Endothelial cell of umbilical vein (primary cell): ENCODE measurements around the gene GOLGA2. TPM values are rescaled to one million over a fixed set of nuclear protein-coding genes. Genes with fewer than 3 reads are reported as not detected.
A peak's percentile ranks its signal among the peaks of the same experiment; 100 is the strongest.

ENCODE experiments used
- BruUV-seq: library from RNA; stranded (reverse); fragments of 400-500 nt; replicated peaks from 2 replicates; lab custom pipeline; 2021; lab: Mats Ljungman, UMichigan
- CTCF ChIA-PET: fragments of 300-600, 350-600 bp; sonication (Branson Sonifier 250); formaldehyde crosslinking; loops from one replicate; lab custom pipeline; 2021; ENCODE audit warnings: antibody characterized with exemption, inconsistent platforms; lab: Charles Lee
- POLR2A ChIA-PET: fragments of 300-600, 350-600 bp; sonication (Branson Sonifier 250); formaldehyde crosslinking; loops from one replicate; lab custom pipeline; 2021; ENCODE audit warnings: antibody characterized with exemption, inconsistent platforms; lab: Charles Lee
- DNase-seq: peaks from one replicate; pipeline ENCODE4 v3.0.0-alpha.2; 2011; ENCODE audit warnings: low read depth, low spot score
- FAIRE-seq: peaks from 2 replicates; lab custom pipeline; 2011; peaks lifted over from hg19 to GRCh38; lab: Jason Lieb, UNC
- H2AFZ ChIP-seq: 2 replicates; pipeline ENCODE4 v1.6.0; 2012; ENCODE audit warnings: low read depth, low read length, control low read depth, inconsistent platforms
- H3K27ac ChIP-seq: 2 replicates; pipeline ENCODE4 v1.5.1; 2011; ENCODE audit warnings: low read depth, mild to moderate bottlenecking, control low read depth, low read length, moderate library complexity; ENCODE audit not compliant: insufficient read depth
- H3K27me3 ChIP-seq, 2 experiments: 2 replicates each; pipeline versions ENCODE4 v1.6.0 to v1.6.1; 2011; ENCODE audit warnings: low read length in 2 of 2, mixed read lengths in 1 of 2; ENCODE audit not compliant: control insufficient read depth in 2 of 2, insufficient read depth in 2 of 2
- H3K36me3 ChIP-seq, 2 experiments: 2 replicates in 1 of 2; 3 replicates in 1 of 2; pipeline ENCODE4 v1.5.1; 2011; ENCODE audit warnings: low read length in 2 of 2, mild to moderate bottlenecking in 1 of 2, moderate library complexity in 1 of 2; ENCODE audit not compliant: control insufficient read depth in 2 of 2, insufficient read depth in 2 of 2; ENCODE audit errors: extremely low read depth in 1 of 2
- H3K4me1 ChIP-seq: 3 replicates; pipeline ENCODE4 v1.5.1; 2011; ENCODE audit warnings: mild to moderate bottlenecking, low read length; ENCODE audit not compliant: control insufficient read depth, insufficient read depth; ENCODE audit errors: extremely low read depth
- H3K4me2 ChIP-seq: 2 replicates; pipeline ENCODE4 v1.6.1; 2011; ENCODE audit warnings: low read length, control low read depth, mixed read lengths; ENCODE audit not compliant: insufficient read depth
- H3K4me3 ChIP-seq, 3 experiments: fragments of 200-600 bp in 1 of 3; sonication (generic), shearing (Covaris generic) in 1 of 3; replicated peaks in 1 of 3; 2 replicates each; pipeline ENCODE4 v1.5.1; 2011 to 2016; ENCODE audit warnings: control low read depth in 3 of 3, low read length in 3 of 3, mild to moderate bottlenecking in 2 of 3, inconsistent platforms in 1 of 3, low read depth in 1 of 3, moderate library complexity in 1 of 3; ENCODE audit not compliant: insufficient read depth in 1 of 3
- H3K79me2 ChIP-seq: 2 replicates; pipeline ENCODE4 v1.6.0; 2012; ENCODE audit warnings: low read length, inconsistent platforms; ENCODE audit not compliant: control insufficient read depth, insufficient read depth
- H3K9ac ChIP-seq: replicated peaks from 2 replicates; pipeline ENCODE3; 2011; ENCODE audit warnings: low read length, control low read depth; ENCODE audit not compliant: insufficient read depth; ENCODE audit errors: extremely low read depth
- H3K9me1 ChIP-seq: replicated peaks from 3 replicates; pipeline ENCODE4 v1.6.0; 2011; ENCODE audit warnings: mild to moderate bottlenecking, low read length; ENCODE audit not compliant: control insufficient read depth, insufficient read depth; ENCODE audit errors: extremely low read depth
- H3K9me3 ChIP-seq: replicated peaks from 2 replicates; pipeline ENCODE4 v1.5.1; 2012; ENCODE audit warnings: low read length, inconsistent platforms; ENCODE audit not compliant: control insufficient read depth, insufficient read depth
- H4K20me1 ChIP-seq: replicated peaks from 2 replicates; pipeline ENCODE3; 2011; ENCODE audit warnings: mild to moderate bottlenecking, low read length; ENCODE audit not compliant: control insufficient read depth, insufficient read depth; ENCODE audit errors: extremely low read depth
- EZH2 ChIP-seq: IDR thresholded peaks from 2 replicates; pipeline ENCODE4 v1.6.1; 2012; ENCODE audit warnings: borderline replicate concordance, low read depth, mild to moderate bottlenecking, moderate library complexity, low read length, inconsistent platforms; ENCODE audit not compliant: severe bottlenecking
- FOS ChIP-seq: IDR thresholded peaks from 2 replicates; pipeline ENCODE4 v1.6.1; 2011; ENCODE audit warnings: mild to moderate bottlenecking, low read length, moderate library complexity, borderline replicate concordance; ENCODE audit not compliant: insufficient read depth
- GATA2 ChIP-seq: IDR thresholded peaks from 2 replicates; pipeline ENCODE4 v1.7.0; 2011; ENCODE audit warnings: low read depth, mild to moderate bottlenecking, moderate library complexity, mixed read lengths, low read length; ENCODE audit not compliant: insufficient read length, insufficient read depth
- JUN ChIP-seq: IDR thresholded peaks from 2 replicates; pipeline ENCODE4 v1.6.1; 2011; ENCODE audit warnings: borderline replicate concordance, low read depth; ENCODE audit not compliant: insufficient read length, insufficient read depth
- MAX ChIP-seq: IDR thresholded peaks from 2 replicates; pipeline ENCODE4 v1.6.1; 2011; ENCODE audit not compliant: insufficient read depth, insufficient read length
- MYC ChIP-seq: IDR thresholded peaks from one replicate; pipeline ENCODE4 v1.6.1; 2011; ENCODE audit warnings: mild to moderate bottlenecking, low read depth, low read length
- POLR2A ChIP-seq: IDR thresholded peaks from 2 replicates; pipeline ENCODE4 v1.6.1; 2012; ENCODE audit warnings: low read depth, mild to moderate bottlenecking, control low read depth, low read length
- POLR2AphosphoS5 ChIP-seq: IDR thresholded peaks from 2 replicates; pipeline ENCODE4 v1.6.1; 2012; ENCODE audit warnings: low read depth, mild to moderate bottlenecking, control low read depth, low read length, moderate library complexity; ENCODE audit not compliant: insufficient read depth
- dilution Hi-C: fragments of 300-500 bp; cut with MboI; formaldehyde crosslinking; loops from one replicate; pipeline ENCODE4 v1.15.0; 2019; ENCODE audit warnings: low sequenced_read_pairs; ENCODE audit not compliant: extremely low pct_ligation_motif_present
- intact Hi-C: fragments of 100-400 bp; cut with micrococcal nuclease; formaldehyde crosslinking; loops from one replicate; pipeline ENCODE4 v1.10.0; 2022
- polyA plus RNA-seq, 4 experiments: library from polyadenylated mRNA; depleted of rRNA in 3 of 4; stranded (reverse) in 3 of 4; unstranded in 1 of 4; fragments of >200 nt; gene quantifications; 2 replicates each; pipeline versions ENCODE4 v1.2.1 to v1.2.3, GENCODE V29; 2011 to 2012; ENCODE audit warnings: missing spikeins in 1 of 4
- total RNA-seq: library from RNA; stranded (reverse); gene quantifications from 2 replicates; pipeline ENCODE4 v1.2.3, GENCODE V29; 2021
- TF ChIP-seq, protein P1 (sequence below), 2 donors: IDR thresholded peaks; 1 replicate in 1 of 2; 2 replicates in 1 of 2; pipeline ENCODE4 v1.5.1; 2011; ENCODE audit warnings: low read length in 2 of 2, mild to moderate bottlenecking in 2 of 2, moderate library complexity in 2 of 2, control low read depth in 1 of 2, inconsistent platforms in 1 of 2, low read depth in 1 of 2; ENCODE audit not compliant: insufficient read depth in 1 of 2; ENCODE audit errors: extremely low read depth in 1 of 2

The GOLGA2 gene
- total and polyA plus RNA-seq, 2 donors (not counting 3 experiments of a cell fraction or from before 2014, with no cell fraction given), result 52.3 to 114 TPM

DNA sequence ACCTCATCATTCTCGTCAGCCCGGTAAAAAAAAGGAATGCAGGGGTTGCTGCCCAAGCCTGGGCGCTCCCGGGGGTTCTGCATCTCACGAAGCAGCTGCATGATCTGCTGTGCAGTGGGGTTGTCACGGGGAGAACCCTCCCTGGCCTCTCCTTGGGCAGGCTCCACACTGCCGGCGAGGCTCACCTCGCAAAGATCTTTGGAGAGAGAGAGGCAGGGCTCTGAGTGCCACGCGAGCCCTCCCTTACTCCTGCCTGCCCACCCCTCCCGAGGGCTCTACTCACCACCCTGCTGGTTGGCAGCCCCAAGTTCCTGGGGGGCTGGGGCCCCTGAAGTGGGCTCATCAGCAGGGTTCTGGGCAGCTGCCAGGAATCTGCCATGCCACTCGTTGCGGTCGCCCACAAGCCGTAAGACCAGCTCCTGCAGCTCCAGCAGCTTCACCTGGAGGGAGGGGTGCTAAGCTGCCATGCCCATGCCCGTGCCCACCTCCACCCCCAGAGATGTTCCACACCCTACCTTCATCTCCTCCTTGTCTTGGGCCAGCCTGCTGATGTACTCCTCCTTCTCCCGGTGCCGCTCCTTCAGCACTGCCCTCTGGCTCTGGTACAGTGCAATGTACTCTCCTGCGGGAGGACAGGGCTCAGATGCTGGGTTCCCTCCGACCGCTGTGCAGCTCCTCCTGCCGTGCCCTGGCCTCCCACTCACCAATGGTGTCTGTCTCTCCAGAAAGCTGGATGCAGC lies 18.6 kb downstream of the GOLGA2 start:
- no peak overlapping the region for H3K4me3 ChIP-seq
- H3K9me3 ChIP-seq, result no peaks in the 10 kb centered on the region
- FAIRE-seq (no peak), DNase-seq (no peak)
- dilution Hi-C loops (no loop called here), intact Hi-C loops (no loop called here)
- no peak overlapping the region for H3K9ac ChIP-seq
- TF ChIP-seq EZH2, result no peak
- TF ChIP-seq MYC, result no peak
- no peak for TF ChIP-seq GATA2
- TF ChIP-seq, protein P1, sequence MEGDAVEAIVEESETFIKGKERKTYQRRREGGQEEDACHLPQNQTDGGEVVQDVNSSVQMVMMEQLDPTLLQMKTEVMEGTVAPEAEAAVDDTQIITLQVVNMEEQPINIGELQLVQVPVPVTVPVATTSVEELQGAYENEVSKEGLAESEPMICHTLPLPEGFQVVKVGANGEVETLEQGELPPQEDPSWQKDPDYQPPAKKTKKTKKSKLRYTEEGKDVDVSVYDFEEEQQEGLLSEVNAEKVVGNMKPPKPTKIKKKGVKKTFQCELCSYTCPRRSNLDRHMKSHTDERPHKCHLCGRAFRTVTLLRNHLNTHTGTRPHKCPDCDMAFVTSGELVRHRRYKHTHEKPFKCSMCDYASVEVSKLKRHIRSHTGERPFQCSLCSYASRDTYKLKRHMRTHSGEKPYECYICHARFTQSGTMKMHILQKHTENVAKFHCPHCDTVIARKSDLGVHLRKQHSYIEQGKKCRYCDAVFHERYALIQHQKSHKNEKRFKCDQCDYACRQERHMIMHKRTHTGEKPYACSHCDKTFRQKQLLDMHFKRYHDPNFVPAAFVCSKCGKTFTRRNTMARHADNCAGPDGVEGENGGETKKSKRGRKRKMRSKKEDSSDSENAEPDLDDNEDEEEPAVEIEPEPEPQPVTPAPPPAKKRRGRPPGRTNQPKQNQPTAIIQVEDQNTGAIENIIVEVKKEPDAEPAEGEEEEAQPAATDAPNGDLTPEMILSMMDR (IDR thresholded peaks at IDR 0.05; ENCODE audit: extremely low read depth in 1 of 2, insufficient read depth in 1 of 2, low read depth in 1 of 2, low read length in 2 of 2), result no peak
- TF ChIP-seq POLR2AphosphoS5, result no peak
- TF ChIP-seq JUN, result no peak
- no peak for TF ChIP-seq POLR2A
- TF ChIP-seq MAX, result no peak
- TF ChIP-seq FOS, result no peak
- H3K4me2 ChIP-seq, result no peak overlapping the region
- no peak overlapping the region for H3K27ac ChIP-seq
- H4K20me1 ChIP-seq, result no peaks in the 10 kb centered on the region
- no peaks in the 10 kb centered on the region for H3K4me1 ChIP-seq
- no peaks in the 10 kb centered on the region for H3K27me3 ChIP-seq
- H2AFZ ChIP-seq, result no peak overlapping the region
- H3K9me1 ChIP-seq, result no peaks in the 10 kb centered on the region
- BruUV-seq, result TSS peak; percentile 44
- peaks cover 6 to 47% of the 10 kb centered on the region in 2 experiments for H3K36me3 ChIP-seq
- CTCF ChIA-PET, result interaction anchor here (1.3 kb wide), 1 partner anchor 84 kb away, joined by 5 read pairs; no protein-coding TSS in a partner anchor
- H3K79me2 ChIP-seq, result no peaks in the 10 kb centered on the region
- POLR2A ChIA-PET, result no interaction called here
